HG03066 (cell line): ENCODE measurements around the gene ASPDH.
"Not testable (repeated sequence)": the region's sequence is repeated elsewhere in the genome, so short reads cannot be mapped to it uniquely, and the experiment has no call there.

Source experiments
- ATAC-seq: cut with Tn5 transposase; IDR thresholded peaks from one replicate; pipeline ENCODE4 v1.9.1; 2021; ENCODE audit warnings: low read depth; ENCODE audit not compliant: unreplicated experiment

Gene ASPDH

GRCh38 chr19:50548191-50549058 is 34.7 kb upstream of the ASPDH start:
- ATAC-seq = no peak

- ATAC-seq = no peak
These were observed 33.9 kb upstream of the ASPDH start for GRCh38 chr19:50547385-50548190.

GRCh38 chr19:50546527-50547221 is 33.0 kb upstream of the ASPDH start:
- no peak for ATAC-seq

GRCh38 chr19:50542943-50543342 is 29.2 kb upstream of the ASPDH start:
- no peak for ATAC-seq

- ATAC-seq = no peak
These were observed 24.1 kb upstream of the ASPDH start for GRCh38 chr19:50537769-50538230.

- ATAC-seq = no peak
These were observed 23.6 kb upstream of the ASPDH start for GRCh38 chr19:50537306-50537685.

- no peak for ATAC-seq
These were observed 23.1 kb upstream of the ASPDH start for GRCh38 chr19:50536662-50537305.

GRCh38 chr19:50535672-50536187 is 22.0 kb upstream of the ASPDH start:
- no peak for ATAC-seq

GRCh38 chr19:50534478-50534877 is 20.8 kb upstream of the ASPDH start:
- no peak for ATAC-seq

- ATAC-seq = no peak
These were observed 19.2 kb upstream of the ASPDH start for GRCh38 chr19:50532952-50533351.

GRCh38 chr19:50531171-50531612 is 17.5 kb upstream of the ASPDH start:
- ATAC-seq = no peak

- not testable (repeated sequence) for ATAC-seq
These were observed 14.3 kb upstream of the ASPDH start for GRCh38 chr19:50528052-50528451.

- ATAC-seq = no peak
These were observed 9.2 kb upstream of the ASPDH start for GRCh38 chr19:50522881-50523280.

GRCh38 chr19:50520822-50521465 is 7.2 kb upstream of the ASPDH start:
- ATAC-seq = no peak

- ATAC-seq = no peak
These were observed 5.4 kb upstream of the ASPDH start for GRCh38 chr19:50519006-50519575.

GRCh38 chr19:50518091-50519005 is 4.6 kb upstream of the ASPDH start:
- no peak for ATAC-seq

- ATAC-seq = no peak
These were observed 4.0 kb upstream of the ASPDH start for GRCh38 chr19:50517704-50518075.

GRCh38 chr19:50516964-50517703 is 3.4 kb upstream of the ASPDH start:
- ATAC-seq = no peak
